ENCODE data around the gene TMEM198.

TMEM198 gene, protein sequence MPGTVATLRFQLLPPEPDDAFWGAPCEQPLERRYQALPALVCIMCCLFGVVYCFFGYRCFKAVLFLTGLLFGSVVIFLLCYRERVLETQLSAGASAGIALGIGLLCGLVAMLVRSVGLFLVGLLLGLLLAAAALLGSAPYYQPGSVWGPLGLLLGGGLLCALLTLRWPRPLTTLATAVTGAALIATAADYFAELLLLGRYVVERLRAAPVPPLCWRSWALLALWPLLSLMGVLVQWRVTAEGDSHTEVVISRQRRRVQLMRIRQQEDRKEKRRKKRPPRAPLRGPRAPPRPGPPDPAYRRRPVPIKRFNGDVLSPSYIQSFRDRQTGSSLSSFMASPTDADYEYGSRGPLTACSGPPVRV

GRCh38 chr2:219543596-219544358 lies at the start of gene TMEM198, which contains the start of gene CHPF:
TSS of gene TMEM198 (plus strand) at chr2:219544028. CDS start at chr2:219544728, 700 bp downstream.
TSS of gene CHPF (minus strand) at chr2:219543809. CDS start at chr2:219543538, 271 bp downstream.
- peak; percentile 76 for DNase-seq

DNA sequence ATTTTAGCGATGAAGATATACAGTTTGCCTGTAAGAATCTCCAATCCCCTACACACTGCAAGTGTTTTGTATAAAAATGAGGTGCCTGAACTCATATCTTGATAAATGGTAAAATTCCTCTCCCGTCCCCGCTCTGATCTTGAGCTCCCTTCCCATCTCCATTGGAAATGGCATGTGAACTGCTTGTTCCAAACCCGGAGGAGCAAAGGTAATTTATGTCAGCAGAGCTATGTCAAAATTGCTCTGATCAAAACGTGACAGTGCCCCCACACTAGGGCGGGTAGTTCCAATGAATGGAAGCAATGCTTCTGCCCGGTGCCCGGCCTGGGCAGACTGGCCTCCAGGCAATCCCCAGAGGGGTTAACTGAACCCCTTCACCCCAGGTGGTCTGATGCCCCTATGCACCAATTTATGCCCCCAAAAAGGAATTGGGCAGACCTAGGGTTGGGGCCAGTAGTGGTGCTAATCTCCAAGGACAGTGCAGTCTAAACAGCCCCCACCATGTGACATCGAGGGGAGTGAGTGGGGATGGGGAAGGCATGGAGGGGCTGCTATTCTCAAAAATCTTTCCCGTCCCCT lies 48.8 kb upstream of the TMEM198 start:
- DNase-seq = no peak

GRCh38 chr2:219495531-219496122 lies 48.2 kb upstream of the TMEM198 start:
- DNase-seq = no peak

GRCh38 chr2:219496247-219496824 lies 47.5 kb upstream of the TMEM198 start:
- no peak for DNase-seq

DNA sequence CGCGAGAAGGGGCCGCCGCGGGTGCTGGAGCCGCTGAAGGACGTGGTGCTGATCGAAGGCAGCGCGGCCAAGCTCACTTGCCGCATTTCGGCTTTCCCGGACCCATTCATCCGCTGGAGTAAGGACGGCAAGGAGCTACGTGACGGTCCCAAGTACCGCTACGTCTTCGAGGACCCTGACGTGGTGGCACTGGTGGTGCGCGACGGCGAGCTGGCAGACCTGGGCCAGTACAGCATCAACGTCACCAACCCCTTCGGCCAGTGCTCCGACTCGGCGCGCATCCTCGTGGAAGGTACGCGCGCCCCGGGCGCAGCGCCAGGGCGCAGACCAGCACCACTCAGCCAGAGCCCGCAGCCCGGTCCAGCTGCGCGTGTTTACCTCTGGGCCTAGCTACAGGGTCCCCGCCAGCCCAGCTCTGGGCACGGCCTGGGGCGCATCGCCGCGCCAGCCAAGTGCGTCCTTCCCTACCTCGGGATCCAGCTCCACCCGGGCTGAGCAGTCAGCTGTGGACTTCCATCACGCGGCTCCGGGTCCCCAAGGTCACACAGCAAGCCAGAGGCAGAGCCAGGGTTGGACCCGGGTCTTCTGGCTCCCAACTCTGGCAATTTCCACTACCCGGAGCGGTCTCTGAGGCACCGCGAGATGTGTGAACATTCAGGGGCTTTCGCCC lies 46.9 kb upstream of the TMEM198 start:
- DNase-seq = no peak

GRCh38 chr2:219497495-219498279 lies 46.1 kb upstream of the TMEM198 start:
- no peak for DNase-seq

GRCh38 chr2:219498280-219499057 lies 45.4 kb upstream of the TMEM198 start, which contains the start of gene GMPPA:
TSS of gene GMPPA (plus strand) at chr2:219498891. CDS start at chr2:219499976, 1,085 bp downstream.
- DNase-seq = peak; percentile 79

DNA sequence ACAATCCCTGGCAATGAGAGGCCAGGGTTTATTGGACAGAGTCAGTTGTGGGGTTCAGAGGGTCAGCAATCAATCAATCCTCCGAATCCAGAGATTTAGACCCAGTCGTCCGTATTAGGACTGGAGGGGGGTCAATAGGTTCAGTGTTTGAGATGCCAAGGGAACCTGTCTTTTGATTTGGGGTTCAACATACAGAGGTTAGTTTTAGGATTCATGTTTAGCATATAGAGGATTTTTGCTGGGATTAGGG lies 44.8 kb upstream of the TMEM198 start:
- no peak for DNase-seq

DNA sequence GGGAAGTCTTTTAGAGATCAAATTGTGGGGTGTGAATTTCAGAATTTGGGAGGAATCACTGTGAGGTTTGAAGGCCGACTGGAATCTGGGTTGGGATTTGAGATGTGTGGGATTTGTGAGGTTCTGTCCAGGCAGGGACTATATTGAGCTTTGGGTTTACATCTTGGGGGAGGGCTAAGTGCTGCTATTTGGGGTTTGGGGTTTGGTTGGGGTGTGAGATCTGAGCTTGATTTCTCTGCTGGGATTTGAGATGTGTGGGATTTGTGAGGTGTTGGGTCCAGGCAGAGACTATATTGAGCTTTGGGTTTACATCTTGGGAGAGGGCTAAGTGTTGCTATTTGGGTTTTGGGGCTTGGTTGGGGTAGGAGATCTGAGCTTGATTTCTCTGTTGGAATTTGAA lies 44.3 kb upstream of the TMEM198 start:
- no peak for DNase-seq

DNA sequence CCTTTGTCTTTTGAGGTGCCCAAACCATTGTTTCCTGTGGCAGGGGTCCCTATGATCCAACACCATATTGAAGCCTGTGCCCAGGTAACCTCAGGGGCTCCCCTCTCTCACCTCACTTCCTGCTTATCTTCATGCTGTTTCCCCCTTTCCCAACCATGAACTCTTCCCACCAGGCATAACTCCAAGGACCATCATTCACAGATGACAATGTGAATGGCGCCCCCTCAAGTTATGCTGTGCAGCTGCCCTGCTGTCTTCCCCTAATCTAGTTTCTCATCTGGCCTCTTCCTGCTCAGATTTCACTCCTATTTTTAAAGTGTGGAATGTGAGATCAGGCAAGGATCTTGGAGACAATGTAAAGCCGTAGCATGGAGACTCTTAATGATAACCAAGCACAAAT lies 43.7 kb upstream of the TMEM198 start:
- no peak for DNase-seq

GRCh38 chr2:219501849-219502248 lies 42.0 kb upstream of the TMEM198 start:
- DNase-seq = no peak

- no peak for DNase-seq
These were observed 41.2 kb upstream of the TMEM198 start for GRCh38 chr2:219502618-219503017.

GRCh38 chr2:219505585-219505984 lies 38.2 kb upstream of the TMEM198 start:
- DNase-seq = no peak

- DNase-seq = no peak
These were observed 37.6 kb upstream of the TMEM198 start for GRCh38 chr2:219506153-219506801.

DNA sequence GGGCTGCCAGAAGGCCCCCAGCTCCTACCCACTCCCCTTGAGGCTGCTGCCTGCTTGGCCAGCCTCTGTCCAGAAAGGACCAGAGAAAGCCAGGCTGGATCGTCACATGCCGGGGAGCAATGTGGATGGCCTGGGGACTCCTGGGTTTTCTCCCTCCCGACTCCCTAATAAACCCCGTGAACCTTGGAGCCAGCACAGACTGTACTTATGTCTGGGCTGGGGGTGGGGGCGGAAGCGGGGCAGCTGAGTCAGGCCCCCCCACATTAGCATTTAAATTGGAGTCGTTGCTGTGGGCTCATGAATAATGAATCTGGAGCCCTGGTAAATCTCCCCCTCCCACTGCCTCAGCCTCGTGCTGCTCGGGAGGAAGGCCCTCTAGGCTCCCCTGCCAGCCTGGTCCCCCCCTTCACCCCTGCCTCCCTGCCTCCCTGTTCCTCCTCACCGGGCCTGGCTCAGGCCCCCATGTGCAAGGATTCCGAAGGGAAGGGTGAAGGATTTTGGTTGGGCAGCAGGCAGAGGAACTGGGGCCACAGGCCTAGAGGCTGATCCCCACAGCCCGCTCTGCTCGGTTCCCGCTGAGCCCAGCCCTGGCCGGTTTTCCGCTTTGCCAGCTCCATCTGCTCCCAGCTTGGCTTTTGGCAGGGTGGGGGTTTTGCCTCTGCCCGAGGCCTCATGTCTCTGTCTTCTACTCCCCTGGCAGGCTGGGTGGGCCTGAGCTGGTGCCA lies 36.9 kb upstream of the TMEM198 start:
- no peak for DNase-seq

DNA sequence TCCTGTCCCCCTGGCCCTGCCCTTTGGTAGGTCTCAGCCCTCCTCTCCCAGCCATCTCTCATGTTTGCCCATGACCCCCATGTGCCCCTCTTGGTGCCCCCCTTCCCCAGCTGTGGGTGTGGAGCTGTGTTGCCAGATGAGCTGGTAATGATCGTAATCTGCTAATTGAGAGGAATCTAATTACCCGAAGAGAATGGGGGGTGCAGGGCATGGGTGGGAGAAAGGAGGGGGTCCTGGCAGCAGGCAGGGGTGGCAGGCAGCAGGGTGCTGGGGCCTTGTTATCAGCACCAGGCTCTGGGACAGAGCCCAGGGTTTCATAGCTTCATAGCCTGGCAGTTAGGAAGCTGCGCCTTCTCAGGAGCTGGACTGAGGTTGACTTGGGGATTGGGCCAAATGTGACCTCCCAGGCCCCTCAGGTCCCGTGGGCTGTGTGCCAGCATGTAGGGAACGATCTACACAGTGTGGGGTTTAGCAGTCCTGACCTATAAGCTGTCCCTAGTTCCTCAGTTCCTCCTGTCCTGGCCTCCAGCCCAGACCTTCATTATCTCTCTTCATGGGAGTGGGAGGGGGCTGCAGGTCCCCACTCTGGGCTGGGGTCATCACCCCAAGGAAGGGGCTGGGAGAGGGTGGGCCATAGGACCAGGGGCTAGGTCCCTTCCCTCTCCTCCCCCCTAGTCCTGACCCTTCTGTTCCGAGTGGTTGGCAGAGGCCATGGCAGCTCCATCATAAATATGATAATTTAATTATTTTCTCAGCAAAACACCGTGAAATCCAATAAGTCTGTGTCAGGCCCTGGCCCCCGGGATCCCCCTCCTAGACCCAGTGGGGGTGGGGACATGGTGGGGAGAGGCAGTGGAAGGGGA lies 36.0 kb upstream of the TMEM198 start:
- DNase-seq = no peak

DNA sequence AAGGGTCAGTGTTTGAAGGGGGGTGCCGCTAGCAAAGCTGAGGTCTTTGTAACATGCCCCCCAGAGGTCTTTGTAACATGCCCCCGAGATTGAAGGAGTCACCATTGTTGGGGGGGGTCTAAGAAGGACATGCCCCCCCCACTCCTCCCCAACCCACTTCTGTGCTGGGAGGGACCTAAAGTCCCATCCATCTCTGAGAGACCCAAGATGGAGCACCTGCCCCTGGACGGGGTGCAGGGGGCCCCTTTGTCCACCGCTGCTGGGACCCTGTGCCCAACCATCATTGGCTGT lies 35.4 kb upstream of the TMEM198 start:
- DNase-seq = no peak

DNA sequence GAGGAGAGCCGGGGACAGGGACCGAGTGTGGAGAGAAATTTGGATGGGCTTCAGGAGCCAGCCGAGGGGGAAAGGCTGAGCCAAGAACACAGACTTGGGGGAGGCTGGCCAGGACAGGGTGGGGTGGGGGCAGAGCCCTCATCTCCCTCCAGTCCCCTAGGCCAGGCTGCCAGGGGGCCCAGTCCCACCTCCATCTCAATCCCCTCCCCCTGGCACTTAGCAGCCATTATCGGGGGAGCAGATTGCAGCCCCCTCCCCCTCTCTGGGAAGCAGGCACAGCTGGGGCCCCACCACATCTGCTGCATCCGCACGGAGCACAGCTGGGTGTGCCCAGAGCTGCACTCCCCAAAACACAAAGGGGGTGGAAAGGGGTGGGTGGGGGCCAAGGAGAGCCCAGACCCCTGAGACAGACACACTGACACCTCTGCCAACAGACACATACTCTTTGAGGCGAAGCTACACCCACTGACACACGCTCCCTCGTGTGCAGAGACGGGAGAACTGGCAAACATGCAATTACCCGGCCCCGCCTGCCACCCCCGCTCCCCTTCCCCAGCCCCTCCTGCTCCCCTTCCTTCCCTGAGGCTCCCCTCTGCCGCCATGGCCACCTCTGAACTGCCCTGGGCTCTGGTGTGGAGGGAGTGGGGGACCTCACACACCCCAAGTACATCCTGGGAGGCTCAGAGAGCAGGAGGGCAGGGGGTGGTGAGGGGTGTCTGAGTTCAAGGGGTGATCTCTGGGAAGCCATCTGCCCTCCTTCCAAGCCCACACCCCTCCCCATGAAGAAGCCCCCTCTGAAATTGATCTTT lies 34.7 kb upstream of the TMEM198 start:
- no peak for DNase-seq
